ENCODE results near the gene PDE9A. TPM values are rescaled to one million over a fixed set of nuclear protein-coding genes. Genes with fewer than 3 reads are reported as not detected.

The PDE9A gene
- total RNA-seq, 1 experiment from 2014 or later, result 31.9 TPM

DNA sequence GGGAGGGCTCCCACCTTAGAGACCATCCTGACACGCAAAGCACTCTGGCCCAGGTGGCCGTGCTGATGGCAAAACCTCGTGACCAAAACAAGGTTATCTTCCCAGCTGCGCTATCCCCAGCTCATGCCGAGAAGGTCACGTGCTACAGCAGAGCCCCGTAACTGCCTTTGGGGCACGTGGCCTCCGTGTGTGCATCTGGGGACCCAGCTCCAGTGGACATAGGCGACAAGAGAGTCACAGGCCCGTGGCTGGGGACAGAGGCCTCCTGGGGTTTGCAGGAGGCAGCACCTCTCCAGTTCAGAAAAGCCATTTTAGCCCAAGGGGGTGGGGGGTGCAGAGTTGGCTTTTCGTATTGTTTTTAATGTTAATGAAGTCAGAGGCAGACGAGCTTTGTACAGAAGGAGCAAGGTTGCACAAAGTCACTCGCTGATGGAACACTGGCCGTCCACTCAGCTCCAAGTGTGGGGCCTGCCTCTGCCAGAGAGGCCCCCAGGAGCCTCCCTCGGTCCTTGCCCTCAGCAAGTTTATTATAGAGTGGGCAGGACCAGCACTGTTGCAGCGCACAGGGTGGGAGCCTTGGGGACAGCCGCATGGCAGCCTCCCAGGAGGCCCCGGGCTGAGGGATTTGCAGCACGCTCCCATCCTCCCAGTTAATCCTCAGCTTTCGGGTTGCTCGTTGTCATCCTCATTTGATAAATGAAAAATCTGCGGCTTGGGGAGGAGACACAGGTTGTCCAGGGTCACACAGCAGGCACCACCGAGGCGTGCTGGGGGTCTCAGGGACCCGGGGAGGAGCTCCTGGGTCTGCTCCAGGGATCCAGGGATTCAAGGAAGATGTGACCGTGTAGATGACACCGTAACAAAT, 8.0 kb upstream of the PDE9A start:
- no peak for DNase-seq
- Histone ChIP-seq H3K79me2 (ENCODE audit: insufficient read depth, low read length) (no peaks in the 10 kb centered on the region), H4K91ac (ENCODE audit: insufficient read length, low read depth, low read length) (no peak overlapping the region), H3K18ac (ENCODE audit: insufficient read length, low read depth, low read length) (no peak overlapping the region), H3K4me1 (ENCODE audit: insufficient read depth, low read length) (no peaks in the 10 kb centered on the region), H4K5ac (ENCODE audit: insufficient read length, low read depth, low read length) (no peak overlapping the region), H3K4ac (ENCODE audit: low read depth, low read length) (no peak overlapping the region), H3K14ac (ENCODE audit: insufficient read depth, low read length) (no peak overlapping the region), H3K23me2 (ENCODE audit: insufficient read length, low read depth, low read length, poor library complexity, severe bottlenecking) (no peaks in the 10 kb centered on the region), H4K20me1 (ENCODE audit: control insufficient read depth, insufficient read depth, insufficient read length) (no peaks in the 10 kb centered on the region), H3K23ac (ENCODE audit: insufficient read length, low read depth, low read length) (no peak overlapping the region), H3K56ac (ENCODE audit: insufficient read length, low read depth, low read length) (no peak overlapping the region), H2BK15ac (ENCODE audit: low read depth, low read length) (no peak overlapping the region), H3K27ac (ENCODE audit: insufficient read length, low read depth, low read length) (no peak overlapping the region), H2BK120ac (ENCODE audit: low read depth, low read length, poor library complexity, severe bottlenecking) (no peak overlapping the region), H2BK5ac (ENCODE audit: insufficient read length, low read length) (no peak overlapping the region), H4K8ac (replicated peaks; ENCODE audit: insufficient read length, low read depth, low read length) (no peak overlapping the region), H2BK20ac (ENCODE audit: low read depth, low read length, poor library complexity, severe bottlenecking) (no peak overlapping the region), H3K9ac (ENCODE audit: extremely low read depth, insufficient read length, low read length) (no peak overlapping the region), H3K4me2 (ENCODE audit: insufficient read depth, insufficient read length, low read length) (no peak overlapping the region), H2AK5ac (ENCODE audit: insufficient read length, low read length) (no peak overlapping the region), H3K27me3 (ENCODE audit: insufficient read depth, low read length) (no peaks in the 10 kb centered on the region), H3T11ph (ENCODE audit: low read length) (no peak overlapping the region), H2BK12ac (ENCODE audit: insufficient read length, low read depth, low read length) (no peak overlapping the region), H2AFZ (ENCODE audit: low read length) (no peak overlapping the region), H3K9me3 (ENCODE audit: control insufficient read depth, low read depth, low read length) (no peaks in the 10 kb centered on the region), H3K79me1 (ENCODE audit: insufficient read depth, low read depth, low read length, poor library complexity, severe bottlenecking) (no peaks in the 10 kb centered on the region)
- TF ChIP-seq CTCF (conservative IDR thresholded peaks at IDR 0.05), result no peak
- H3K4me3 Mint-ChIP-seq, result no peak overlapping the region
- peaks cover 15 to 27% of the 10 kb centered on the region in 2 experiments for H3K4me1 Mint-ChIP-seq
- no CpG with 5 or more reads among the region's 28 CpGs for WGBS (ENCODE audit: extremely low coverage, insufficient read length, low lambda C conversion rate)
- H3K27ac Mint-ChIP-seq, result peak overlapping the region in 1 of 3 experiments; percentile 79; a peak in 1 of 7 replicates
- no peaks in the 10 kb centered on the region for H3K36me3 Mint-ChIP-seq (ENCODE audit: insufficient read depth in 1 of 3, low read depth in 3 of 3)
- no peaks in the 10 kb centered on the region; a peak in 1 of 5 replicates for H3K9me3 Mint-ChIP-seq
- peaks cover 32% of the 10 kb centered on the region for H3K27me3 Mint-ChIP-seq (ENCODE audit: low read depth)
